RPMI7951 (cell line): ENCODE measurements around the gene CTNNA3. TPM values are rescaled to one million over a fixed set of nuclear protein-coding genes. Genes with fewer than 3 reads are reported as not detected.

Source experiments
- DNase-seq: peaks from one replicate; pipeline ENCODE4 v3.0.0-alpha.2; 2012; ENCODE audit warnings: low read depth
- total RNA-seq: library from RNA; depleted of rRNA; stranded (reverse); fragments of >200 nt; shearing (Covaris generic); gene quantifications from 2 replicates; pipeline ENCODE4 v1.2.3, GENCODE V29; 2014

Gene CTNNA3
- total RNA-seq, 1 experiment from 2014 or later, result not detected

DNA sequence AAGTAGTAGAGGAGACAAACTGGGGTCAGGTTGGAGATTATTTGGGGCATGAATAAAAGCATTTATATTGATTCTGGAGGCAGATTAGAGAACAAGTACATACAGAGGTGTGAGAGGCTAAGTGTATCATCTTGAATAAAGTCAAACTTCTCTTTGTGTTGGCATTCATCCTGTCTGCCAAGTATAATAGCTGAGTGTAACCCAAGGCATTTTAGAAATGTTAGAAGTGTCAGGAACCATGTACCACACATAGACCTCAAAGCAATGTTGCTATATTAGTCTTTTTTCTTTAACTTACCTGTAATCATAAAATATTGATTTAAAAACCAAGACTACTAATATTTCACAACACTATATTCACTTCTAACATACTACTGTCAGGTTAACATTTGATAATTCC lies 826.4 kb downstream of the CTNNA3 start:
- no peak for DNase-seq

DNA sequence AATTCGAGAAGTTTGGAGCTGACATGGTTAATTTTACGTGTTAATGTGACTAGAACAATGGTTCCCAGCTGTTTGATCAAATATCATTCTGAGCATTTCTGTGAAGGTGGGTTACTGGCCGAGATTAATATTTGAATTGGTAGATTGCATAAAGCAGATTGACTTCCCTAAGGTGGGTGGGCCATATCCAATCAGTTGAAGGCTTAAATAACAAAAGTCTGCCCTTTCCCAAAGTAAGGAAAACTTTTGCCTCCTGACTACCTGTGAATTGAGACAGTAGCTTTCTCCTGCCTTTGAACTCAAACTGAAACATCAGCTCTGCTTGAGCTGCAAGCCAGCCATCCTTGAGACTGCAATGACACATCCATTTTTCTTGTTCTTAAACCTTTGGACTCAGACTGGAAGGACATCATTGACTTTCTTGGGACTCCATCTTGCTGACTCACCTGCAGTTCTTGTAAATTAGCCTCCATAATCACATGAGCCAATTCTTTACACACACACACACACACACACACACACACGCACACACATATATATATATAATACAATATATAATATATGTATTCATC lies 833.2 kb downstream of the CTNNA3 start:
- no peak for DNase-seq

DNA sequence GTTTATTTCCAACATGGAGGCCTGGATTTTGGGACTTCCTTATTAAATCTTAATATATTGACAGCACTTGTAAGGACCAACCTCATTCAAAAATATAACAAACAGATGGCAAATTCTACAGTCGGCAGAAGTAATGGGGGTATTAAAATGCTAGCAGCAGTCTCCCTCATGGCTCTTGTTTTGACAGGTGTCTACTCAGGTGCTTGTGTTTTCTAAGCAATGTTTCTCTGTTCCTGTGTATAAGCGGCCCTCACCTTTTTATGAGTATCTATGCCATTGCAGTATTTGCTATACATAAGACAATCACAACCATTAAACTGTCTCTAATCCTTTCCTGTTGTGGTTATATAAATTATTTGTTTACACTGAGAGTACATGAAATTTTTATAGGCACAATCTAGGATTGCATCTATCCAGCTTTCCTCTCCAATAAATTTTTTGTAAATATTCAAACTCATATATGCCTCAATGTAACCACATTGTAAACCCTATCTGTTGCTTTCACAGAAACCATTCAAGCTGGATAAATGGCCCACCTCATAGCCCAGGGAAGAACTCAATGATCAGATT lies 835.5 kb downstream of the CTNNA3 start:
- no peak for DNase-seq

DNA sequence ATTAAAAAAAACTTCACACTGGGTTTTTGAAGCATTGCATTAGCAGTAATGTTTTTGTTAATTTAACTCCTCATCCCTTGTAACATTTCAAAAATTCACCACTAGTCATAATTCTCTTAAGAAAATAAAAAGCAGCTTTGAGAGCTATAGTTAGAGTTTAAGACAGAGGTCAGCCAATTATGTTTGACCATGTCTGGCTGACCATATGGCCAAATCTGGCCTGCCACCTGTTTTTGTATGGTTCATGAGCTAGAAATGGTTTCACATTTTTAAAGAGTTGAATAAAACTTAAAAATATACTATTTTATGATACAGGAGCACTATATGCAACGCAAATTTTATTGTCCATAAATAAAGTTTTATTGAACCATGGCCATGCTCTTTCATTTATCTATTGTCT lies 843.2 kb downstream of the CTNNA3 start:
- DNase-seq, result no peak

DNA sequence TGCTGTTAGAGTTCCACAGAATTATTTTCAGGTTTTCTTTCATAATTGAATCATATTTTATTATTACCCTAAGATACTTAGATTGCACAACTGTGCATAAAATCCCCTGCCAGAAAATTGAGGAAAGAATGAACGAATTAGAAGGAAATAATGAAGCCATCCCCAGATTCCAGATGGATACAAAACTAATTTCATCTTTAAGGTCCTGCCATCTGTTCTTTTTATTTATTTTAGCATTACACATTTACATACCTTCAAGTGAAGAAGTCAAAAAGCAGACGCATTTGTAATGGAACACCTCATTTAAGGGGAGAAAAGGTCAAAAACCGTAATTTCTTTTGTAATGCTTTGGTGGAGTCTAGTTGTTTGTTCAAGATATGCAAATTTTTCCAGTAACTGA lies 847.1 kb downstream of the CTNNA3 start:
- no peak for DNase-seq

DNA sequence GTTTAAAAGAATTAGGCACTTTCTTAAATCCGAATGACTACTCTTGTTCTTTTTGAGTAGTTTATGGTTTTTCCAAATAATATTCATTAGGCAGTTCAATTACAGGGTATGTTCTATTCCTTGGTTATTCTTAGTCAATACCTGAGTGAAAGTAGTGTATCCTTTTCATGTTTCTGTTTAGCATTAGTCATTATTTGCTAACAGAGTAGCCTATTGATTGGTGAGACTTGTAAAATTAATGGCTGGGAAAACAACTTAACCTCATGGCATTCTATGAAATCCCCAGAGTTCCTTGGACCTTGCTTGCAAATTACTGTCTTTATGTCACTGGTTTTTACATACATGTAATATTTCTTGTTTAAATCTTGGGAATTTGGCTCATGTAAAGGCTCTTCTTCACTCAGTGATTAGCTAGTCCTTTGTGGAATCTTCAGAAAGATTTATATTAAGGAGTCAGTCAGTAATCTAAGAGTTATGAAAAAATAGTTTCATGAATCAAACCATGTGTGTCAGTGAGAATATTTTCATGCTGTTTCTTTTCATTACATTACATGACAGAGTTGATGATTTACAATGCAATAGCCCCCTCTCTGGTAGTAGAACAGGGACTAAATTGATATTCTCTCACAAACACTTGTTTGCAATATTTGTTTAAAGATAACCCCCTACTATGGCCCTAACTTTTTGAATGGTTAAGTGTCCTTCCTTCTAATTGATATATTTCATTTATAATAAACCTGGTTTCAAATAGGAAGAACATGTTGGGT lies 851.6 kb downstream of the CTNNA3 start:
- no peak for DNase-seq

DNA sequence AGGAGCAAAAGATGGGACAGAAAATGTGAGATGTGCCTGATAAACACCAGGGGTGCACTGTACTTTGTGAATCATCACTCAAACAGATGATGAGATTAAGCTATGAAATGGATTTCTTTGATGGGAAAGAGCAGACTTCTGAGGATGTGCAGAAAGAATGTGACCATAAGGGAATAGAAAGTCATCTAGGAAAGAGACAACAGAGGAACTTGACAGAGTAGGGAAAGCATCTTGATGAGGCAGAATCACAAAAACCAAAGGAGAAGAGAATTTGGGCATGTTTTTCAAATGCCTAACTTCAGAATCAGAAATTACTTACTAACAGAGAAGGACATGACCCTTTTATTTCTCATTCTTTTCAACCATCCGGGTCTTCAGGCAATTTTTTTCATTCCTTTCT lies 852.6 kb downstream of the CTNNA3 start:
- no peak for DNase-seq

DNA sequence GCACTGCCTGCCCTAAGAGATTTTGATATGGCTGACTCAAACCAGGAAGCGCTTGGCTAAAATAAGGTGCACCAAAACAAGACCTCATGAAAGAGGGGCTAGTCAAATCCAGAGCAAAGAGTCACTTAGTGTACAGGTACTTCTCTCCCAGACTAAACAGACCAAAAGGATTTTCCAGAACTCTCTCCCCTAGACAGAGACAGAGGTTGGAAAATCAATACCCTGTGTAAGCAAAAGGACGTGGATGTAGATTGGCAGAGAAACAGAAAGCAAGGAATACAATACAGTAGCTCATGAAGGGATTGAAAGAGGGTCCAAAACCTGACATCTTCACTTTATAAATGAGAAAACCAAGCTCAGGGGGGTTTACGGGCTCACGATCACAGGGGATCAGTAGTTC lies 853.1 kb downstream of the CTNNA3 start:
- no peak for DNase-seq

DNA sequence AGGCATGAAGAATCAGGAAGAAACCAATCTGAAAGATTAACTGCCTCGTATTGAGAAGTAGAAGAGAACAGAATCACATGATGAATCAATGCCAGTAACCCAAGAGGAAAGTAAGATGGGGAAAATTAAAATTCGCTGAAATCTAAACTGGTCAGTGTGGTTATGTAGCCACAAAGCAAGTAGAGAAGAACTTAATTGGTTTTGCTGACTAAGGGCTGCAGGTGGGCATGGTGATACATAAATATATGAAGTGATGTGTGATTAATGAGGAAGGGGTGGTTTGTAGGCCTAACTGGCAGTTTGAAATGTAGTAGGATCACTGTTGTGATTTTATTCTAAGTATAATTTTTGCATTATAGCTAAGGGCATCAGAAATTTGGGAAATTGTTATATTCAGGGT lies 853.6 kb downstream of the CTNNA3 start:
- DNase-seq, result no peak

DNA sequence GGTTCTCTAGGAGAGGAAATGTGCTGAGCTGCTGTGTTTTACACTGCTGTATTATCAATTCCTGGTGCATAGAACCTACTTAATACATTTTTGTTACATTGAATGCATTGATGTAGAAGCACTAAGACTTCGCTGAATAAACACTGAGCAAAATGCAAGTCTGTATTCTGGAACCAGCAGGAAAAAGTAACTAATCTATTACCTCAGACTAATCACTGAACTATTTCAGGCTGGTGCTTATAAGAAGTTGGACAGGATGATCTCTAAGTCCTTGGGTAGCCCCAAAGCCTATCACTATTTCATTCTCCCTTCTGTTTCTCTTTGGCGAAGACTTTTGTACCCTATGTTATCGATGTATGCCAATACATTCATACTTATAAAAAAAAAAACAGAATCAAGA lies 857.3 kb downstream of the CTNNA3 start:
- no peak for DNase-seq

DNA sequence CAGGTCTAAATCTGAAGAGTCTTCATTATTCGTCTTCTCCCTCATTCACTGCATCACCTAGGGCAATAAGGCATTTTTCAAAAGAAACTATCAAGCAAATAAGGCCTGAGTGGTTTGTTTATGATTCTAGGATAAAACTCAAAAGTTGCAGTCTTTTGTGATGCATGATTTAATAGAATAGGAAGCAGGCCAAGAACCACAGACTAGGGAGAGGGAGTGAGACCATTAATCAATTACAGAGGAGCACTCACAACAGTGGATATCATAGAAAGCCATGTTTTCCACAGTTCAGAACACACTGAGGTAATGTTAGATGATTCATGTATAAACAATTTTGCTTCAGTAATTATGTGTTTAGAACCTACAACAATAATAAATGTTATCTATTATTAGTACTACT lies 858.0 kb downstream of the CTNNA3 start:
- peak; percentile 35 for DNase-seq

DNA sequence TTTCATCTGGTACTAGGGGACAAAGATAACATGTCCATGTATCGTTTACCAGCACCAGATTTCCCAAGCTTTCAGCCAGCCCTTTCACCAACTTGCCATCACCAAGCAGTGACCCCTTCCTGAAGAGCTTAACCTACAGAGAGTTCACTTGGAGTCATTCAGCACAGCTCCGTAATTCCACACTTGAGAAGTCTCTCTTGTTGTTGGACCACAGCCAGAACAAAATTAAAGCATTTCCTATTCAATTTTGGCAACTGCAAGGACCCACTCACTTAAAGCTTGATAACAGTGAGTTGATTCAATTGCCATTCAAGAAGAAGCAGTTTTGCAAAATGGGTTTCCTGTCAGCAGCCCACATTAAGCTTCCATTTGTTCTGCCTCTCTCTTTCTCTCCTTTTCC lies 858.7 kb downstream of the CTNNA3 start:
- no peak for DNase-seq

DNA sequence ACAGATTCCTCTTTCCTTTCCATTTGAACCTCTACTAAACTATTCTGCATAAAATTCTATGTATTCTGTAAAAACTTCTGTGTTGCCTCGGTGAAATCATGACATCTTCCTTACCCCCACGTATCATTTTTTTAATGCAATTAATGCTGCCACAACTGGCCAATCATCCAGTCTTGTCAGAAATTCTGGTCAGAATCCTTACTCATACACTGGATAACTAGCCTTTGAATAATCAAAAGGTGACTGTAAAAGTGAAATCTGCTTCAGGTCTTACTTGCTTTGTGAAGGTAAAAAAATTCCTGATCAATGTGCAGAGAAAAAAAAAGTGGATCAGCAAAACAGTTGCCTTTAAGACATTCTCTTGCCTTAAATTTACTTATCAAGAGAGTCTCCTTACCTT lies 859.2 kb downstream of the CTNNA3 start:
- DNase-seq, result no peak

DNA sequence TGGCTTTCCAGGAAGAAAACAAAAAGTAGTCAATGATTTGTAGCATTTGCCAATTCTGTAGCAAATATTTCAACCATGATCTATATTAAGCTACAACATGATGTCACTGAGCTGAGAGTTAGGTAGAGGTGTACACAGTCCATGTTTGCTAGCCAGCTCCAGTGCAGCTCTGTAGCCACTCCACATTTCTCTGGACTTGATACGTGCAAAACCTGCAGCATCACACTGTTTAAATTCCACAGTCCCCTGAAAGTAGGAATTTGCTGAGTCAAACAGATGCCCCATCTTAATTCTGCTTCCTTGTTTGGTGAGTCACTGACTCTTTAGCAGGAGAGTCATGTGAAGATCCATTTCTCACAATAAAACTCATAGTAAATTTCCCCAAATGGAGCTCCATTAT lies 859.9 kb downstream of the CTNNA3 start:
- DNase-seq, result peak; percentile 64

DNA sequence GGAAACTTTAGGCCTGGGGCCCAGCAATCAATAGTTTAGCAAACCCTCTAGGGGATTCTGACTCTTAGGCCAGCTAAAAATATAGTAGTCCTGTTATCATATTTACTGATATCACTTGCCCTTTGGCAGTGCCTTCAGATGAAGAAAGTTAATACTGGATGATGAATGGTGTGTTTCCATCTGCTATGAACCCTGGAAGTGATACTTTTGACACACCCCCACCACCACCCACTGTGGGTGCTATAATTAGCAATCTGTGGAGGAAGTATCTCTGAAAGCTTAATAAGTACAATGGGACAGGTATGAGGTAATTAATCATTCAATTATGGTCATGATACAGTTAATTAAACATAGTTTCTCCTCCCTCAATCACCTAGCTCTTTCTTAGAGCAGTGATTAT lies 860.6 kb downstream of the CTNNA3 start:
- DNase-seq, result no peak

DNA sequence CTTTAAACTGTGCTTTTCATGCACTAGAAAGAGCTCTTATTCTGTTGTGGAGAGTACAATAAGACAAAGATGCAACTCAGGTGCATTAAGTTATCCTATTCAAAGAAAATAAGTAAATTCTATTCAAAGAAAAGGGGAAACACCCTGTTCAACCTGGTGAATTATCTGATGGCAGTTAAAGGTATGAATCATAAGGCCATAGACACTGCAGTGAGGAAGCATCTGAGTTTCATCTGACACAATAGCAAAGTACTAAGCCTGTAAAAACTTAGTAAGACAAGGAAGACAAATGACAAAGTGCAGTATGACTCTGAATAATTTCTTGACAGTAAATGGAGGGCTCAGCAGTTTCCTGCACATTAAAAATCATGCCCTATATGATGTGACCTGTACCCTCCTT lies 861.2 kb downstream of the CTNNA3 start:
- no peak for DNase-seq

DNA sequence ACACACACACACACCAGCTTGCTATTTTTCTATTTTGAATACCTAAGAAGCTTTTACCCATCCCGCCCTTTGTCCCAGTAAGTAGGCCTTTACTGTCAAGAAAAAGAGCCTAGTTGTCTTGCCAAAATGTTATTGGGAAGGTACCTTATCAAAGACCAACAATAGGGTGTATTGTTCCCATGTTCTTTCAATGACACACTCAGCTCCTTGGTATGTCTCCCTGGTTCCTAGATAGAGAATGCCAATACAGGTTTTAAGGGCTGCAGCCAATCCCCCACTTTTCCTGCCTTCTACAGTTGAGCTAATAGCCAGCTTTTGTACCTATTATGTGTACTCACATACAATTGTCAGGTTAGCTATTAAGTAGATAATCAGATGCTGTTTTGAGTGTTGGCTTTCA lies 862.1 kb downstream of the CTNNA3 start:
- no peak for DNase-seq

DNA sequence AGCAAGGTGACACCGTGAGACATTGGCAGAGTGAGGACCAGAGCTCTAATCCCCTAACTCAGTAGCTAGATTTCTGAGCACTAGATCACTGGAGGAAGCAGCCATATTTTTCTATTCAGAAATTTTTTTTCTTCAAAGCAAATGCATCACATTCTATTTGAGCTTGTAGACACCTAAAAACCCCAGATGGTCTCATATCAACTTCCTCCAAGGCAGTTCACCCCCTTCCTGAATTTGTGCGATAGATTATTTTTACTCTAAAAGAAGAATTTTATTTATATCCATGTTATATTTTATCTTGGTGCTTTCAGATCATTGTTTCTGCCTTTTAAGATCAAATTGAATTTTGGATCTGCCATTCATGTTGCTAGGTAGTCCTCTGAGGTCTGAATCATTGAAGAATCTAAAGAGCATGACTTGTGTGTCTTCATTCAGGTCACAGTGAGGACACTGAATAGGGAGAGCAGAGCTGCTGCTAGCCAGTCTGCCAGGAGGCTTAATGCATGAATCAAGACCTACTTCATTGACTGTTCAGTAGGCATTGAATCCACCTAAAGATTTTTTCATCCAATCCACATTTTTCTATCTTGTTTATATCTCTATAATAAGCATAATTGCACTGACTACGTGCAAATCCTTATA lies 863.1 kb downstream of the CTNNA3 start:
- no peak for DNase-seq

DNA sequence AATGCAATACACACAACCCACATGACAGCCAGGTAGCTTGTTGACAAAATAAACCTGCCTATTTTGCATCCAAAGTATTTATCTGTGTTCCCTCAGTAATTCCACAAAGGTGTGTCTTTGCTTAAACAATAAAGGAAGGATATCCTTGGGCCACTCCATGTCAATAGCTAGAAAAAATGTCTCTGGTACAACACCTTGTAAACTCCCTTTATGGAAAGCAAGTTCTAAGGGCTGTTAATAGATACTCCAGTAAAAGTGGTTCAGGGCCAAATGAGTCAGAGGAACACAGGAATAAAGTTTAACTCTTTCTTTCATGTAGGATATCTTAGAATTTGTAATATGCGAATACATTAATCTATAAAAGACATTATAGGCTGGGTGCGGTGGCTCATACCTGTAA lies 867.0 kb downstream of the CTNNA3 start:
- DNase-seq, result no peak

DNA sequence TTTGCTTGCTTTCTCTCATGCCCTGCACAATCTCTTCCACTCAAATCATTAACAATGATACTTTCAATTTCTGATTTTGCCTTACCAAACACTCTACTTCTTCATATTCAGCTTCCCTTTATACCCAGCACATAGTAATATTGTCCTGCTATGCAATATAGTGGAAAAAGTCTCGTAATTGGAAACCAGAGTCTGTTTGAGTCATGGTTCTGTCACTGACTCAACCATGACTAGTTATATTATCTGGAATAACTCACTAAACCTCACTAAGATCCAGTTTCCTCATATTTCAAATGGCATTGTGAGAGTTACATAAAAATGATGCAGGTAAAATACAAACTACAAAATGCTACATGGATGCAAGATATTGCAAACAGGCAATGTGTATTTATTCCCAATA lies 868.6 kb downstream of the CTNNA3 start:
- peak; percentile 62 for DNase-seq

DNA sequence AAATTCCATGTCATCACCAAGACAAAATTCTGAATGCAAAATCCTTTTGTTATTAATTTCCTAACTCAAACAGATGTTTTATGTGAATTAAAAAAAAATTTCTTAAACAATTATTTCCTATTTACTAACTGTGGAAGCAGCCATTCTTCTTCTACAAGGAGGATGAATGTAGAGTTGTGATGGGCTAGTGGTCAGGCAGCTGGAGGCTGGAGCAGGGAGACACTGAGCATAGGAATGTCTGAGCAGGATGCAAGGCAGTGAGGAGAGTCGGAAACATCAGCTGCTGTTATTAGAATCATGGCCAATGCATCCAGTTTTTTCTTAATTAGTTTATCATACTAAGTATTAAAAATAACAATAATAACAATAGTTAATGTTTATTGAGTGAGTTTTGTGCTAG lies 872.7 kb downstream of the CTNNA3 start:
- no peak for DNase-seq

DNA sequence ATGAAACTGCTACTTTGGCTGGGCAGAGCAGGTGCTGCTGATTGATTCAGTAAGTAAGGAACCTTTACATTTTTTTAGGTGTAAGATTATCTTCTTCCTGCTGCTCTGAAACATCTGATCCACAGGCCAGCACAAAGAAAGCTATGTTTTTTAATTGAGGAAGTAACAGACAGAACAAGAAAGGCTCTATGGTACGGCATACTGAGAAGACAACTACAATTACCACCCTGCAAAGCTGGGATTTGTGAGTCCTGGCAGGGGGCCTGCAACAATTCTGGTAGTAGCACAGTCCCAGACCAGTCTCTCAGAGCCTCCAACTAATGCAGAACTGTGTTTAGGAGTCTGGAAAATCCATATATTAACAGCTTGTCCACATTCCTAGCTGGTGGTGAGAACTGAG lies 873.2 kb downstream of the CTNNA3 start:
- no peak for DNase-seq

DNA sequence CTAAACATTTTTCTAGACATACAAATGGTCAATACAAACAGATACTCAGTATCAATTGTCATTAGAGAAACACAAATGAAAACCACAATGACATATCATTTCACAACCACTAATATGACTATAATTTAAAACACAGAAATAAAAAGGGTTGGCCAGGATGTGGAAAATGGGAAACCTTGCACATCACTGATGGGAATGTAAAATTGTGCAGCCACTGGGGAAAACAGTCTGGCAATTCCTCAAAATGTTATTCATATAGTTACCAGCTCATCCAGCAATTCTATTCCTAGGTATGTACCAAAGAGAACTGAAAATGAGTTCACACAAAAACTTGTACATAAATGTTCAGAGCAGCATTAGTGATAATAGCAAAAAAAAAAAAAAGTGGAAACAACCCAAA lies 876.3 kb downstream of the CTNNA3 start:
- DNase-seq, result no peak
